Smooth muscle cell (in vitro differentiated cells): ENCODE results near the gene MORN4. TPM values are rescaled to one million over a fixed set of nuclear protein-coding genes. Genes with fewer than 3 reads are reported as not detected.

ENCODE experiments used
- DNase-seq: peaks from one replicate; lab custom pipeline; 2025; ENCODE audit not compliant: unreplicated experiment; lab: John Stamatoyannopoulos, UW
- H2AFZ ChIP-seq: fragments of 200-600 bp; sonication (generic); 2 replicates; pipeline ENCODE4 v1.6.0; 2016; ENCODE audit warnings: antibody characterized with exemption, low read depth, mild to moderate bottlenecking
- H3F3A ChIP-seq: fragments of 200-600 bp; sonication (generic); 2 replicates; pipeline ENCODE4 v1.6.0; 2017; ENCODE audit warnings: antibody characterized with exemption, low read depth
- H3K27ac ChIP-seq: fragments of 200-600 bp; sonication (generic); 2 replicates; pipeline ENCODE4 v1.5.1; 2016; ENCODE audit warnings: low read depth, mild to moderate bottlenecking
- H3K27me3 ChIP-seq: fragments of 200-600 bp; sonication (generic); 2 replicates; pipeline ENCODE4 v1.6.1; 2016; ENCODE audit warnings: low read depth, mild to moderate bottlenecking
- H3K36me3 ChIP-seq: fragments of 200-600 bp; sonication (generic); 2 replicates; pipeline ENCODE4 v1.5.1; 2016; ENCODE audit warnings: low read depth
- H3K4me1 ChIP-seq: fragments of 200-600 bp; sonication (generic); 2 replicates; pipeline ENCODE4 v1.5.1; 2016; ENCODE audit warnings: low read depth
- H3K4me2 ChIP-seq: fragments of 200-600 bp; sonication (generic); 2 replicates; pipeline ENCODE4 v1.6.0; 2016; ENCODE audit warnings: mild to moderate bottlenecking
- H3K4me3 ChIP-seq: fragments of 200-600 bp; sonication (generic); 2 replicates; pipeline ENCODE4 v1.5.1; 2016; ENCODE audit warnings: mild to moderate bottlenecking
- H3K79me2 ChIP-seq: fragments of 200-600 bp; sonication (generic); 2 replicates; pipeline ENCODE4 v1.6.0; 2016; ENCODE audit warnings: low read depth, mild to moderate bottlenecking
- H3K9ac ChIP-seq: fragments of 200-600 bp; sonication (generic); 2 replicates; pipeline ENCODE4 v1.6.0; 2016; ENCODE audit warnings: low read depth
- H3K9me3 ChIP-seq: fragments of 200-600 bp; sonication (generic); replicated peaks from 2 replicates; pipeline ENCODE4 v1.5.1; 2016; ENCODE audit warnings: low read depth
- H4K20me1 ChIP-seq: fragments of 200-600 bp; sonication (generic); 2 replicates; pipeline ENCODE4 v1.6.0; 2016; ENCODE audit warnings: low read depth
- CTCF ChIP-seq: fragments of 200-600 bp; sonication (generic); IDR thresholded peaks from 2 replicates; pipeline ENCODE4 v1.5.1; 2017; ENCODE audit warnings: borderline replicate concordance, mild to moderate bottlenecking, antibody characterized with exemption; ENCODE audit not compliant: insufficient read depth, poor library complexity, severe bottlenecking
- WGBS: methylation state at CpG from one replicate; pipeline ENCODE4 v1.1.7; 2016; ENCODE audit warnings: low lambda C conversion rate; 5-methylcytosine and 5-hydroxymethylcytosine counted together
- polyA plus RNA-seq: library from polyadenylated mRNA; unstranded; fragments of >200 nt; fragmentation: Nextera tagmentation; extraction: Ambion mirVana; gene quantifications from 2 replicates; pipeline ENCODE4 v1.2.1, GENCODE V29; 2016
- total RNA-seq: library from RNA; depleted of rRNA; stranded (reverse); fragments of >200 nt; gene quantifications from 2 replicates; pipeline ENCODE4 v1.2.3, GENCODE V29; 2014

Gene MORN4
- total and polyA plus RNA-seq, 2 experiments from 2014 or later: 2.9 to 16.8 TPM

- TF ChIP-seq CTCF: no peak
- H3F3A ChIP-seq: no peaks in the 10 kb centered on the region
- DNase-seq: no peak
- H3K79me2 ChIP-seq: no peaks in the 10 kb centered on the region
- H3K36me3 ChIP-seq: no peaks in the 10 kb centered on the region
- H3K9ac ChIP-seq: no peak within 1 kb of the TSS
- H2AFZ ChIP-seq: no peak within 1 kb of the TSS
- WGBS: 68% methylated on average over 5 of the region's 5 CpGs
- no peaks in the 10 kb centered on the region for H3K27me3 ChIP-seq
- no peaks in the 10 kb centered on the region for H4K20me1 ChIP-seq
- H3K27ac ChIP-seq: no peak within 1 kb of the TSS
- H3K4me3 ChIP-seq: no peak within 1 kb of the TSS
- H3K9me3 ChIP-seq: no peaks in the 10 kb centered on the region
- no peaks in the 10 kb centered on the region for H3K4me1 ChIP-seq
- no peak within 1 kb of the TSS for H3K4me2 ChIP-seq
Measured at GRCh38 chr10:97584060-97584797, 49.1 kb downstream of the MORN4 start, which contains the start of gene HOGA1. HOGA1 (plus strand) TSS chr10:97584389; CDS start chr10:97584704, 315 bp downstream.

GRCh38 chr10:97583476-97583875 lies 49.8 kb downstream of the MORN4 start:
- TF ChIP-seq CTCF: no peak
- DNase-seq: no peak

GRCh38 chr10:97582169-97582568 lies 51.1 kb downstream of the MORN4 start:
- Histone ChIP-seq H3K4me1 (no peaks in the 10 kb centered on the region), H3K9me3 (no peaks in the 10 kb centered on the region), H3K36me3 (no peaks in the 10 kb centered on the region), H3K79me2 (no peaks in the 10 kb centered on the region), H3K4me3 (no peak overlapping the region), H3K27ac (no peak overlapping the region), H3K4me2 (no peak overlapping the region), H3K9ac (no peak overlapping the region), H2AFZ (no peak overlapping the region), H3K27me3 (no peaks in the 10 kb centered on the region), H4K20me1 (no peaks in the 10 kb centered on the region), H3F3A (no peaks in the 10 kb centered on the region)
- 97% methylated on average over 8 of the region's 8 CpGs for WGBS
- DNase-seq: no peak
- no peak for TF ChIP-seq CTCF

More at GRCh38 chr10:97583476-97583875, 49.8 kb downstream of the MORN4 start:
- no peak overlapping the region for H3K9ac ChIP-seq
- H3K4me1 ChIP-seq: no peaks in the 10 kb centered on the region
- WGBS: 94% methylated on average over 13 of the region's 13 CpGs
- H3K27me3 ChIP-seq: no peaks in the 10 kb centered on the region
- H3K4me3 ChIP-seq: no peak overlapping the region
- no peaks in the 10 kb centered on the region for H3K9me3 ChIP-seq
- H3K79me2 ChIP-seq: no peaks in the 10 kb centered on the region
- H3K4me2 ChIP-seq: no peak overlapping the region
- no peaks in the 10 kb centered on the region for H4K20me1 ChIP-seq
- H3K27ac ChIP-seq: no peak overlapping the region
- no peaks in the 10 kb centered on the region for H3K36me3 ChIP-seq
- H3F3A ChIP-seq: no peaks in the 10 kb centered on the region
- no peak overlapping the region for H2AFZ ChIP-seq
